Dermis microvascular lymphatic vessel endothelial cell (primary cell): Measurements from ENCODE around the gene GCNA. TPM values are rescaled to one million over a fixed set of nuclear protein-coding genes. Genes with fewer than 3 reads are reported as not detected.
"Not testable (repeated sequence)": the region's sequence is repeated elsewhere in the genome, so short reads cannot be mapped to it uniquely, and the experiment has no call there.

Source experiments
- DNase-seq, 2 donors: peaks; one replicate each; pipeline versions ENCODE4 v3.0.0 to v3.0.0-alpha.2; 2010; ENCODE audit warnings: low read depth in 2 of 2
- total RNA-seq: library from RNA; depleted of rRNA; stranded (reverse); fragments of >200 nt; gene quantifications from 2 replicates; pipeline ENCODE4 v1.2.1, GENCODE V29; 2014

GCNA gene
- total RNA-seq, 1 donor from 2014 or later: 0.51 TPM

GRCh38 chrX:71558920-71559319 is 19.3 kb upstream of the GCNA start:
- DNase-seq: no peak

- DNase-seq: not testable (repeated sequence)
These were observed 18.5 kb upstream of the GCNA start for GRCh38 chrX:71559773-71560172.

- DNase-seq: no peak
These were observed 14.3 kb upstream of the GCNA start for GRCh38 chrX:71563921-71564320.

GRCh38 chrX:71565474-71566041 is 12.7 kb upstream of the GCNA start:
- DNase-seq: peak; percentile 21 to 39

GRCh38 chrX:71571390-71571789 is 6.8 kb upstream of the GCNA start:
- DNase-seq: not testable (repeated sequence)

- DNase-seq: no peak
These were observed 4.6 kb upstream of the GCNA start for GRCh38 chrX:71573590-71573989.

GRCh38 chrX:71577682-71578081 is 555 bp upstream of the GCNA start:
- DNase-seq: no peak

- no peak for DNase-seq
These were observed 1.1 kb downstream of the GCNA start for GRCh38 chrX:71579136-71579989.

- no peak for DNase-seq
These were observed 1.7 kb downstream of the GCNA start for GRCh38 chrX:71579990-71580380.

GRCh38 chrX:71581210-71581609 is 3.0 kb downstream of the GCNA start:
- DNase-seq: no peak

- no peak for DNase-seq
These were observed 8.7 kb downstream of the GCNA start for GRCh38 chrX:71586929-71587328.

- not testable (repeated sequence) for DNase-seq
These were observed 15.0 kb downstream of the GCNA start for GRCh38 chrX:71593210-71593609.

GRCh38 chrX:71599965-71600364 is 21.7 kb downstream of the GCNA start:
- no peak for DNase-seq

- peak in 1 of 2 donors; percentile 8 for DNase-seq
These were observed 25.4 kb downstream of the GCNA start for GRCh38 chrX:71603618-71604017.

GRCh38 chrX:71604141-71604540 is 25.9 kb downstream of the GCNA start:
- no peak for DNase-seq

GRCh38 chrX:71604796-71605568 is 26.7 kb downstream of the GCNA start:
- DNase-seq: peak in 1 of 2 donors; percentile 42

- peak in 1 of 2 donors; percentile 44 for DNase-seq
These were observed 28.4 kb downstream of the GCNA start for GRCh38 chrX:71606536-71607216.

- DNase-seq: no peak
These were observed 29.3 kb downstream of the GCNA start for GRCh38 chrX:71607488-71607887.

GRCh38 chrX:71609095-71609750 is 31.0 kb downstream of the GCNA start:
- DNase-seq: no peak

GRCh38 chrX:71611736-71612135 is 33.5 kb downstream of the GCNA start:
- DNase-seq: not testable (repeated sequence)

- DNase-seq: peak; percentile 5 to 82
These were observed 34.0 kb downstream of the GCNA start for GRCh38 chrX:71612256-71612655.
